GM12878 (cell line): ENCODE measurements around the gene HIVEP3. TPM values are rescaled to one million over a fixed set of nuclear protein-coding genes. Genes with fewer than 3 reads are reported as not detected.
A peak's percentile ranks its signal among the peaks of the same experiment; 100 is the strongest.

Experiments used
- EGR1 ChIP-seq, 2 experiments: IDR thresholded peaks; 1 replicate in 1 of 2; 2 replicates in 1 of 2; pipeline ENCODE4 v1.6.1; 2011 to 2012; ENCODE audit warnings: low read depth in 2 of 2, low read length in 2 of 2, borderline replicate concordance in 1 of 2, mild to moderate bottlenecking in 1 of 2, moderate library complexity in 1 of 2
- ESRRA ChIP-seq: IDR thresholded peaks from 2 replicates; pipeline ENCODE4 v1.6.1; 2012; ENCODE audit warnings: mild to moderate bottlenecking, low read length, improper control_type of control experiment
- HDAC6 ChIP-seq: fragments of 200-600 bp; sonication (generic); IDR thresholded peaks from one replicate; pipeline ENCODE4 v1.8.0; 2017; ENCODE audit warnings: antibody characterized with exemption; ENCODE audit not compliant: unreplicated experiment
- IKZF2 ChIP-seq, 2 experiments: fragments of 450-650 bp; IDR thresholded peaks; 2 replicates each; pipeline ENCODE4 v1.6.1; 2017; ENCODE audit warnings: mild to moderate bottlenecking in 2 of 2, moderate library complexity in 2 of 2
- LARP7 ChIP-seq: fragments of 450-650 bp; IDR thresholded peaks from 2 replicates; pipeline ENCODE4 v1.6.1; 2017; ENCODE audit warnings: mild to moderate bottlenecking
- MEF2B ChIP-seq: fragments of 450-650 bp; IDR thresholded peaks from 2 replicates; pipeline ENCODE4 v1.6.1; 2018; ENCODE audit warnings: mild to moderate bottlenecking, moderate library complexity; ENCODE audit not compliant: partially characterized antibody, poor library complexity, severe bottlenecking
- MTA3 ChIP-seq: IDR thresholded peaks from 2 replicates; pipeline ENCODE4 v1.6.1; 2012; ENCODE audit warnings: low read length, inconsistent platforms, borderline replicate concordance
- MXI1 ChIP-seq: fragments of 150-350 bp; IDR thresholded peaks from 2 replicates; pipeline ENCODE4 v1.6.1; 2011; ENCODE audit warnings: low read depth, mild to moderate bottlenecking, inconsistent platforms, low read length, improper control_type of control experiment
- NFIC ChIP-seq: IDR thresholded peaks from 2 replicates; pipeline ENCODE4 v1.6.1; 2012; ENCODE audit warnings: low read depth, mild to moderate bottlenecking, inconsistent platforms, low read length, moderate library complexity
- SMARCA5 ChIP-seq: fragments of 450-650 bp; IDR thresholded peaks from 2 replicates; pipeline ENCODE4 v1.6.1; 2017; ENCODE audit warnings: mild to moderate bottlenecking
- SPI1 ChIP-seq: IDR thresholded peaks from 2 replicates; pipeline ENCODE4 v1.6.1; 2011; ENCODE audit warnings: low read depth, mild to moderate bottlenecking, low read length, moderate library complexity, borderline replicate concordance; ENCODE audit not compliant: insufficient read depth
- STAT3 ChIP-seq: IDR thresholded peaks from 2 replicates; pipeline ENCODE4 v1.6.1; 2011; ENCODE audit warnings: low read depth, low read length, improper control_type of control experiment
- ZBED1 ChIP-seq: IDR thresholded peaks from 2 replicates; pipeline ENCODE4 v1.6.1; 2016; ENCODE audit warnings: borderline replicate concordance
- ZBTB40 ChIP-seq: fragments of 450-650 bp; IDR thresholded peaks from 2 replicates; pipeline ENCODE4 v1.6.1; 2016; ENCODE audit warnings: mild to moderate bottlenecking, moderate library complexity, borderline replicate concordance
- ZNF687 ChIP-seq: fragments of 450-650 bp; IDR thresholded peaks from 2 replicates; pipeline ENCODE4 v1.6.1; 2017; ENCODE audit warnings: mild to moderate bottlenecking, moderate library complexity
- polyA plus RNA-seq, 11 experiments: library from polyadenylated mRNA; depleted of rRNA in 4 of 11; unstranded in 6 of 11; stranded (reverse) in 5 of 11; fragments of >200 nt; fragmentation: Nextera tagmentation in 4 of 11; fragmentation: Illumina TruSeq in 1 of 11; extraction: Ambion mirVana in 4 of 11; extraction: Trizol in 1 of 11; gene quantifications; 1 replicate in 1 of 11; 2 replicates in 10 of 11; pipeline versions ENCODE4 v1.2.1 to v1.2.3, GENCODE V29; 2011 to 2016; ENCODE audit warnings: inconsistent platforms in 2 of 11, missing spikeins in 2 of 11, low read depth in 1 of 11
- total RNA-seq, 4 experiments: library from RNA; depleted of rRNA in 3 of 4; stranded (reverse); fragments of >200 nt in 3 of 4; fragmentation: Illumina TruSeq in 1 of 4; extraction: Trizol in 1 of 4; gene quantifications; 2 replicates each; pipeline versions ENCODE4 v1.2.1 to v1.2.3, GENCODE V29; 2013 to 2021
- TF ChIP-seq, protein P1 (sequence below), 3 experiments: IDR thresholded peaks in 2 of 3; conservative IDR thresholded peaks in 1 of 3; 2 replicates each; pipeline ENCODE4 v1.5.1; 2011; ENCODE audit warnings: low read depth in 3 of 3, low read length in 3 of 3, mild to moderate bottlenecking in 3 of 3, control low read depth in 2 of 3, moderate library complexity in 2 of 3, inconsistent platforms in 1 of 3, mixed read lengths in 1 of 3; ENCODE audit not compliant: control insufficient read depth in 2 of 3, insufficient read depth in 1 of 3; ENCODE audit errors: extremely low read depth in 1 of 3

The HIVEP3 gene
- total and polyA plus RNA-seq, 10 of the 15 experiments (the other 5 are each of a cell fraction or from before 2014, with no cell fraction given): 1.8 to 13.6 (median 3.8) TPM

GRCh38 chr1:41661428-41662060 is 257.2 kb downstream of the HIVEP3 start (continued):
- TF ChIP-seq, protein P1, sequence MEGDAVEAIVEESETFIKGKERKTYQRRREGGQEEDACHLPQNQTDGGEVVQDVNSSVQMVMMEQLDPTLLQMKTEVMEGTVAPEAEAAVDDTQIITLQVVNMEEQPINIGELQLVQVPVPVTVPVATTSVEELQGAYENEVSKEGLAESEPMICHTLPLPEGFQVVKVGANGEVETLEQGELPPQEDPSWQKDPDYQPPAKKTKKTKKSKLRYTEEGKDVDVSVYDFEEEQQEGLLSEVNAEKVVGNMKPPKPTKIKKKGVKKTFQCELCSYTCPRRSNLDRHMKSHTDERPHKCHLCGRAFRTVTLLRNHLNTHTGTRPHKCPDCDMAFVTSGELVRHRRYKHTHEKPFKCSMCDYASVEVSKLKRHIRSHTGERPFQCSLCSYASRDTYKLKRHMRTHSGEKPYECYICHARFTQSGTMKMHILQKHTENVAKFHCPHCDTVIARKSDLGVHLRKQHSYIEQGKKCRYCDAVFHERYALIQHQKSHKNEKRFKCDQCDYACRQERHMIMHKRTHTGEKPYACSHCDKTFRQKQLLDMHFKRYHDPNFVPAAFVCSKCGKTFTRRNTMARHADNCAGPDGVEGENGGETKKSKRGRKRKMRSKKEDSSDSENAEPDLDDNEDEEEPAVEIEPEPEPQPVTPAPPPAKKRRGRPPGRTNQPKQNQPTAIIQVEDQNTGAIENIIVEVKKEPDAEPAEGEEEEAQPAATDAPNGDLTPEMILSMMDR (IDR thresholded peaks at IDR 0.05 in 2 of 3, conservative IDR thresholded peaks at IDR 0.05 in 1 of 3; ENCODE audit: control insufficient read depth in 2 of 3, extremely low read depth in 1 of 3, insufficient read depth in 1 of 3, low read depth in 3 of 3, low read length in 3 of 3): no peak
- TF ChIP-seq EGR1 (IDR thresholded peaks at IDR 0.05; ENCODE audit: borderline replicate concordance in 1 of 2, low read depth in 2 of 2, low read length in 2 of 2) (peak in 1 of 2 experiments; percentile 61; a peak in 1 of 3 replicates), LARP7 (peak; percentile 72), SPI1 (no peak), MXI1 (no peak), HDAC6 (peak; percentile 77), SMARCA5 (0 out of 2 replicates have a peak, but pooled peaks have one; percentile 15), ESRRA (no peak), ZBTB40 (no peak), IKZF2 (IDR thresholded peaks at IDR 0.05) (0 out of 4 replicates have a peak, but pooled peaks of 1 of the 2 experiments have one; percentile 11), MEF2B (no peak), NFIC (no peak), STAT3 (no peak), ZBED1 (no peak), ZNF687 (peak; percentile 19; the same call in 1 of the 2 replicates), MTA3 (no peak)
